ENCODE measurements around the gene APBB1. TPM values are rescaled to one million over a fixed set of nuclear protein-coding genes. Genes with fewer than 3 reads are reported as not detected.

Gene APBB1
- total and polyA plus RNA-seq, 9 of the 15 experiments (the other 6 are each of a cell fraction or from before 2014, with no cell fraction given) = 0.04 to 0.73 (median 0.40) TPM

GRCh38 chr11:6389905-6390717, 28.8 kb downstream of the APBB1 start, which contains the start of gene SMPD1 (continued):
- TF ChIP-seq, protein P1, sequence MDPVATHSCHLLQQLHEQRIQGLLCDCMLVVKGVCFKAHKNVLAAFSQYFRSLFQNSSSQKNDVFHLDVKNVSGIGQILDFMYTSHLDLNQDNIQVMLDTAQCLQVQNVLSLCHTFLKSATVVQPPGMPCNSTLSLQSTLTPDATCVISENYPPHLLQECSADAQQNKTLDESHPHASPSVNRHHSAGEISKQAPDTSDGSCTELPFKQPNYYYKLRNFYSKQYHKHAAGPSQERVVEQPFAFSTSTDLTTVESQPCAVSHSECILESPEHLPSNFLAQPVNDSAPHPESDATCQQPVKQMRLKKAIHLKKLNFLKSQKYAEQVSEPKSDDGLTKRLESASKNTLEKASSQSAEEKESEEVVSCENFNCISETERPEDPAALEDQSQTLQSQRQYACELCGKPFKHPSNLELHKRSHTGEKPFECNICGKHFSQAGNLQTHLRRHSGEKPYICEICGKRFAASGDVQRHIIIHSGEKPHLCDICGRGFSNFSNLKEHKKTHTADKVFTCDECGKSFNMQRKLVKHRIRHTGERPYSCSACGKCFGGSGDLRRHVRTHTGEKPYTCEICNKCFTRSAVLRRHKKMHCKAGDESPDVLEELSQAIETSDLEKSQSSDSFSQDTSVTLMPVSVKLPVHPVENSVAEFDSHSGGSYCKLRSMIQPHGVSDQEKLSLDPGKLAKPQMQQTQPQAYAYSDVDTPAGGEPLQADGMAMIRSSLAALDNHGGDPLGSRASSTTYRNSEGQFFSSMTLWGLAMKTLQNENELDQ (CRISPR knock-in tag; IDR thresholded peaks at IDR 0.05; ENCODE audit: borderline replicate concordance) = no peak
- TF ChIP-seq ZNF212 (CRISPR knock-in tag; IDR thresholded peaks at IDR 0.05) (no peak), HDAC3 (IDR thresholded peaks at IDR 0.05; ENCODE audit: borderline replicate concordance, partially characterized antibody) (no peak), CBX5 (IDR thresholded peaks at IDR 0.05; ENCODE audit: borderline replicate concordance, low read depth) (no peak), ZNF668 (CRISPR knock-in tag; IDR thresholded peaks at IDR 0.05) (no peak), ZNF561 (CRISPR knock-in tag; conservative IDR thresholded peaks at IDR 0.05) (no peak), MBD2 (IDR thresholded peaks at IDR 0.05; ENCODE audit: borderline replicate concordance, low read depth) (peak; percentile 55; the same call in 1 of the 2 replicates), CBX2 (IDR thresholded peaks at IDR 0.05; ENCODE audit: insufficient read depth, low read length, poor library complexity, severe bottlenecking) (no peak), CREB5 (CRISPR knock-in tag; IDR thresholded peaks at IDR 0.05) (no peak), RNF219 (CRISPR knock-in tag; IDR thresholded peaks at IDR 0.05) (no peak), NELFE (IDR thresholded peaks at IDR 0.05; ENCODE audit: insufficient read depth, insufficient read length) (no peak), NFXL1 (CRISPR knock-in tag; IDR thresholded peaks at IDR 0.05) (no peak), MED1 (CRISPR knock-in tag; IDR thresholded peaks at IDR 0.05; ENCODE audit: borderline replicate concordance) (no peak), HDAC1 (IDR thresholded peaks at IDR 0.05) (peak in 1 of 2 experiments; percentile 85; a peak in 2 of 4 replicates), WHSC1 (IDR thresholded peaks at IDR 0.05; ENCODE audit: low read length) (no peak), IRF2 (CRISPR knock-in tag; IDR thresholded peaks at IDR 0.05) (no peak)

Measured in K562 (cell line).